ENCODE results near the gene LYRM2.

LYRM2 gene

GRCh38 chr6:89547281-89547680, 91.3 kb downstream of the LYRM2 start:
- peak; percentile 16 for DNase-seq

DNA sequence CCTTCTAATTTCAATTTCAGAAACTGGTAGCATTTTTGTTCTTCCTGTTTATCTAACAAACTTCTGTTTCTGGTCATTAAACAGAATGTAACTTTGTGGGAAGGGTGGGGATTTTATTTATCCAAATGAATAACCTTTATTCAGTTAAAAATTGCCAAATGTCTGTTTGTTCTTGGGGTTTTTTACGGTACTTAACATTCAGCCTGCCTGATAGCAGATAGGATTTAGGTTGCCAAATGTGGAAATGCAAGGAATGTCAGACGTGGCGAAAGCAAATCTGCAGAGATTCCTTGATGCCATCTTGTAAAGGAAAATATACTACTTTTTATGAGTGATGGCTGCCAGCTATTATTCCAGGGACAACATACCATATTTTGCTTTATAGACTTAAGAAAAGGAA, 95.7 kb downstream of the LYRM2 start:
- no peak for DNase-seq

DNA sequence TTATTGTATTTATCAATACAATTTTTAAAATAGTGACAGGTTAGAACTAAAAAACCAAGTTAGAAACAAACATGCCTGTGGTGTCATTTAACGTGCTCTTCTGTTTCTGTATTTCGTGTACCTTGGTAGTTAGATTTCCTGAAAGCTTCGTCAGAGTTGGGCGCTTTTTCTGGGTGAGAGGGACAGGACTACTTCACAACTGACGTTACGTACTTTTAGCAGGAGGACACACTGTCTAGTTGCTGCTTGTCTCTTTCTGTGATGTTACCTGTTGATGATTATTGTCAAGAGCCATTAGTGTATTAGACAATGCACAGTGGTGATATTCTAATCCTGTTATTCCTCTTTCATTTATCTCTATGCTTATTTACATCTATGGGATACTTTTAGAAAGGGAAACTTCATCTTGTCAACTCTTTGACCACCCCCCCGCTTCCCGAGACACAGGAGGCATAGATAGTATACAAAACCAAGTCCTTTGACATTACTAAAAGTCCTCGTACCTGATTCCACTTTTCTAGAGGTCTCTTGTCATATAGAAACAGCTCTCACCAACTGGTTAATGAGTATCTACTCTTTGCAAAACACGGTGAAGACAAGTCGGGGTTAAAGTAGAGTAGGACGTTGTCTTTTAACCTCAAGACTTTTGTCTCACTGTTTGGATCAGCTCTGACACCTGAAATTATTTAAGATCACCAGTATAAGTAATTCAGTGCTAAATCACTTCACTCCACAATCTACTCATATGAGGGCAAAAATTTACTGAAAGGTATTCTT, 96.3 kb downstream of the LYRM2 start:
- DNase-seq: no peak

DNA sequence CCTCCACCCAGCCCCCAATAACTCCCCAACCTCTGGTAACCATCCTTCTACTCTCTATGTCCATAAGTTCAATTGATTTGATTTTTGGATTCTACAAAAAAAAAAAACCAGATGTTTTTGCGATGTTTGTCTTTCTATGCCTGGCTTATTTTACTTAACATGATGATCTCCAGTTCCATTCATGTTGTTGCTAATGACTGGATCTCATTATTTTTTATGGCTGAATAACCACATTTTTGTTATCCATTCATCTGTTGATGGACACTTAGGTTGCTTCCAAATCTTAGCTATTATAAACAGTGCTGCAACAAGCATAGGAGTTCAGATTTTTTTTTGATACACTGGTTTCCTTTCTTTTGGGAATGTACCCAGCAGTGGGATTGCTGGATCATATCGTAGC, 98.8 kb downstream of the LYRM2 start:
- DNase-seq: no peak

DNA sequence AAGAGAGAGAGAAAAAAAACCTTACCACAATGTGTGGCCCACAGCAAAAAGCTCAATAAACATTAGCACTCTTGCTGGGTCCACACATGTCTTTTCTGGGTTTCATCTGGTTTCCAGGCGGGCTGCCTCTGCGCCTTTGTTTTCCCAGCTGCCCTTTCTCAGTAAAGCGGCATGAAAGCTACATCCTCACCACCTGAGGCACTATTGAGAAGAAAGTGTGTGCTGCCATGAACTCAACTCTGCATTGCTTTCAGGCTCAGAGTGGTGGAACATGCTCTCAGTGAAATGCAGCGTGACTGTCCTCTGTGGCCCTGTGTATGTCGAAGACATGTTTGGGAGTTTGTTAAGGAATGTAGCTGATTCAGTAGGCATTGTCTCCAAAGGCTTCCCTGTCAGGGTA, 102.3 kb downstream of the LYRM2 start:
- DNase-seq: peak; percentile 6

DNA sequence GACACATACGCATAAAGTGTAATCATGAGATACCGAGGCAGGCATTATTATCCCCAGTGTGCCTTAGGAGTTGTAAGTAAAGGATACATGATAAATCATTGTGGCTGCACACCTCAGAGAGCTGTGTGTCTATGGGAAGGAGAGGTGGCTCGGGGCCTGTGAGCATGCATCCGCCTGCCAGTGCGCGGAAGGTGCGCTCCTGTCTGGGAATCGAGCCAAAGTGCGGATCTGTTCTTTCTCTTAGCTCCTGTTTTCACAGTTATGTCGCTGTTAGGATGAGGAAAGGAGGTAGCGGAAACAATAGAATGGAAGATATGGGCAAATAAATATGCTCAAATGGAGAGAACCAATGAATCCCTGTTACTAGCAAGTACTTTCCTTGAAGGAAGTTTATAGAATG, 107.6 kb downstream of the LYRM2 start:
- no peak for DNase-seq

DNA sequence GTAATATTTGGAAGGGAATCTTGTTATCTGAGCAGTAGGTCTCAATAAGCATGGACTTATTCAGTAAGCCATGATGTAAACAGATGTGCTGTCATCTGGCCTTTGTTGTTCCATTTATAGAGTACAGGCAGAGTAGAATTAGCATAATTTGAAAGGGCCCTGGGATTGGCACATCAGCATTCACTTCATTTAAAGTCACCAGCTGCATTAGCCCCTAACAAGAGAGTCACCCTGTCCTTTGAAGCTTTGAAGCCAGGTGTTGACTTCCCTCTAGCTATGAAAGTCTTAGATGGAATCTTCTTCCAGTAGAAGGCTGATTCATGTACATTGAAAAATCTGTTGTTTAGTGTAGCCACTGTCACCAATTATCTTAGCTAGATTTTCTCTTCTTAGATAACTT, 109.7 kb downstream of the LYRM2 start:
- DNase-seq: no peak

DNA sequence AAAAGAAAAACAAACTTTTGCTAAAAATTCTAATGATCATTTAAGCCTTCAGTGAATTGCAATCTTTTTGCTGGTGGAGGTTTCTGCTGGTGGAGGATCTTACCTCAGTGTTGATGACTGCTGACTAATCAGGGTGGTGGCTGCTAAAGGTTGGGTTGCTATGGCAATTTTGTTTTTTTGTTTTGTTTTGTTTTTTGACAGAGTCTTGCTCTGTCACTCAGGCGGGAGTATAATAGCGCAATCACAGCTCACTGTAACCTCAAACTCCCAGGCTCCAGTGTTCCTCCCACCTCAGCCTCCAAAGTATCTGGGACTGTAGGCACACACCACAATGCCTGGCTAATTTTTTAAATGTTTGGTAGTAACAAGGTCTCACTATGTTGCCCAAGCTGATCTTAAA, 110.9 kb downstream of the LYRM2 start:
- DNase-seq: no peak

GRCh38 chr6:89526563-89526869, 112.0 kb downstream of the LYRM2 start:
- DNase-seq: no peak

GRCh38 chr6:89525786-89526562, 112.6 kb downstream of the LYRM2 start:
- DNase-seq: no peak

DNA sequence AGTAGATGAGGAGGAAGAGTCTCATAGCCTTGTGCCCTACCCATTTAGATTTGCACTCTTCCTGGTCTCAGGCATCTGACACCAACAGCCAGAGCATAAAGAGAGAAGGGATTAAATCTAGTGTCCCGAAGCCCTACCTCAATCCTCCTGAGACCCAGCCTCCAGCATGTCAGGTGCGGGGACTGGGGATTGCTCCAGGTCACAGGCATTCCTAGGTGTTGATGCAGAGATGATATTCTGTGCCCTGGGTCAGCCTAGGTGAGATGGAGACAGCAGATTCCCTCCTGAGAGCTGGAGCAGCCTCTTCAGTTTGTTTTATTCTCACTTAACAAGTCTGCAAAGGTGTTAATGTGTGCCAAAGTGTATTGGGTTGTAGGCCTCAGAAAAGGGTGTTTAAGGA, 115.8 kb downstream of the LYRM2 start:
- DNase-seq: no peak

DNA sequence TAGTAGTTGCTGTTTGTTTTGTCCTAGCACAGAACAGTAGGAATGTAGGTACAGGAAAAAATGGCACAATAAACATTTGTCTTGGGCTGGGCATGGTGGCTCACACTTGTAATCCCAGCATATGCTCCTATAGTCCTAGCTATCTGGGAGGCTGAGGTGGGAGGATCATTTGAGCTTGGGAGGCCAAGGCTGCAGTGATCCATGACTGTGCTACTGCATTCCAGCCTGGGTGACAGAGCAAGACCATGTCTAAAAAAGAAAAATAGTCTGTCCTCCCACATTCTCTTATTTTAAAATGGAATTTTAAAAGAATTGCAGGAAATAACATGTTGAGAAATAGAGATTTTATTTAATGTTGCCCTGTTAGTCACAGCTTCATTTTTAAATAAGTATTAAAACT, 117.8 kb downstream of the LYRM2 start:
- no peak for DNase-seq

DNA sequence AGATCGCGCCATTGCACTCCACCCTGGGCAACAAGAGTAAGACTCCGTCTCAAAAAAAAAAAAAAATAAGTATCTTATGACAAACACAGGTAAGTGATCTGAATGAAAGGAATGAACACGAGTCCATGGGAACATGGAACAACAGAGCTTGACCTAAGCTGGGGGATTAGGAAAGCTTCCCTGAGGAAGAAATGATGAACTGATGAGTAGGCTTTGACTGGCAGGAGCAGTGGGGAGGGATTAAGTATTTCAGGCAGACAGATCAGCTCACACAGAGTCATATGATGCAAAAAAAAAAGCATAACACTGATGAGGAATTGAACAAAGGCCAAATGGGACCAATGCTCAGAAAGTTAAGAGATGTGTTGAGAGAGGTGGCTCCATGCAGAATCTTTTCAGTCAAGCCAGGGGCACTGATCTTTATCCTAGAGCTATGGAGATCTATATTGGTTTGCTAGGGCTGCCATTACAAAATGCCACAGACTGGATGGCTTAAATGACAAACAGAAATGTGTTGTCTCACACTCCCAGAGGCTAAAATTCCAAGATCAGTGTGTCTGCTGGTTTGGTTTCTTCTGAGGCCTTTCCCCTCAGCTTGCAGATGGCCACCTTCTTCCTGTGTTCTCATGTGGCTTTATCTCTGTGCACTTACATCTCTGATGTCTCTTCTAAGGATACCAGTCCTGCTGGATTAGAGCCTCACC, 120.0 kb downstream of the LYRM2 start:
- no peak for DNase-seq

Data from NCI-H748 treated with DMSO at 0.1 percent for 48 hours (cell line).